Umbilical cord (tissue), 2 donors: ENCODE measurements around the gene OTUB1. TPM values are rescaled to one million over a fixed set of nuclear protein-coding genes. Genes with fewer than 3 reads are reported as not detected.

Source experiments
- DNase-seq: peaks from one replicate; pipeline ENCODE4 v3.0.0-alpha.2; 2015; ENCODE audit warnings: low spot score
- total RNA-seq: library from RNA; depleted of rRNA; stranded (reverse); fragments of >200 nt; gene quantifications from one replicate; pipeline ENCODE4 v1.2.3, GENCODE V29; 2014; ENCODE audit warnings: low replicate concordance; ENCODE audit not compliant: insufficient read depth

Gene OTUB1
- total RNA-seq, 1 donor from 2014 or later: 17.6 TPM

GRCh38 chr11:64022125-64022784 is 36.0 kb downstream of the OTUB1 start:
- DNase-seq: no peak

GRCh38 chr11:64023712-64024710 is 37.8 kb downstream of the OTUB1 start:
- no peak for DNase-seq

GRCh38 chr11:64025205-64025604 is 39.0 kb downstream of the OTUB1 start:
- peak; percentile 51 for DNase-seq

GRCh38 chr11:64026575-64027205 is 40.5 kb downstream of the OTUB1 start:
- no peak for DNase-seq

- no peak for DNase-seq
These were observed 41.6 kb downstream of the OTUB1 start for GRCh38 chr11:64027651-64028397.

- DNase-seq: peak; percentile 46
These were observed 42.3 kb downstream of the OTUB1 start for GRCh38 chr11:64028398-64029115.

- no peak for DNase-seq
These were observed 43.5 kb downstream of the OTUB1 start for GRCh38 chr11:64029773-64030172.

- DNase-seq: no peak
These were observed 44.8 kb downstream of the OTUB1 start for GRCh38 chr11:64031001-64031400.

- no peak for DNase-seq
These were observed 45.8 kb downstream of the OTUB1 start for GRCh38 chr11:64032050-64032449.

- no peak for DNase-seq
These were observed 48.2 kb downstream of the OTUB1 start for GRCh38 chr11:64034411-64034811.

GRCh38 chr11:64035081-64035524 is 48.9 kb downstream of the OTUB1 start:
- DNase-seq: no peak

- no peak for DNase-seq
These were observed 49.3 kb downstream of the OTUB1 start, which contains the start of gene FLRT1 for GRCh38 chr11:64035576-64035975. FLRT1 (plus strand) TSS chr11:64035931; CDS start chr11:64116268, 80,337 bp downstream.

GRCh38 chr11:64036087-64037026 is 50.1 kb downstream of the OTUB1 start:
- DNase-seq: peak; percentile 55

- no peak for DNase-seq
These were observed 50.9 kb downstream of the OTUB1 start for GRCh38 chr11:64037027-64037634.

- DNase-seq: no peak
These were observed 52.3 kb downstream of the OTUB1 start for GRCh38 chr11:64038500-64038899.

- no peak for DNase-seq
These were observed 52.9 kb downstream of the OTUB1 start for GRCh38 chr11:64039012-64039665.

GRCh38 chr11:64040684-64041322 is 54.6 kb downstream of the OTUB1 start:
- DNase-seq: no peak

- no peak for DNase-seq
These were observed 55.6 kb downstream of the OTUB1 start for GRCh38 chr11:64041846-64042245.
